Kidney epithelial cell (primary cell): ENCODE results near the gene MAP4K5. TPM values are rescaled to one million over a fixed set of nuclear protein-coding genes. Genes with fewer than 3 reads are reported as not detected.
"Not testable (repeated sequence)": the region's sequence is repeated elsewhere in the genome, so short reads cannot be mapped to it uniquely, and the experiment has no call there.

Experiments
- DNase-seq: peaks from one replicate; pipeline ENCODE4 v3.0.0-alpha.2; 2010; ENCODE audit warnings: low read depth
- H3K27me3 ChIP-seq: 2 replicates; pipeline ENCODE4 v1.6.0; 2011; ENCODE audit warnings: low read length; ENCODE audit not compliant: control insufficient read depth, insufficient read depth
- H3K36me3 ChIP-seq: 2 replicates; pipeline ENCODE4 v1.5.1; 2011; ENCODE audit warnings: low read length; ENCODE audit not compliant: control insufficient read depth, insufficient read depth
- H3K4me3 ChIP-seq: 2 replicates; pipeline ENCODE4 v1.5.1; 2011; ENCODE audit warnings: low read depth, mild to moderate bottlenecking, control low read depth, low read length
- total RNA-seq: library from RNA; depleted of rRNA; stranded (reverse); fragments of >200 nt; gene quantifications from 2 replicates; pipeline ENCODE4 v1.2.3, GENCODE V29; 2015
- TF ChIP-seq, protein P1 (sequence below): IDR thresholded peaks from 2 replicates; pipeline ENCODE4 v1.5.1; 2011; ENCODE audit warnings: mild to moderate bottlenecking, moderate library complexity, low read length, control low read depth, inconsistent platforms; ENCODE audit not compliant: insufficient read depth, poor library complexity, severe bottlenecking

Gene MAP4K5
- total RNA-seq, 1 donor from 2014 or later = 131 TPM

- H3K36me3 ChIP-seq = no peaks in the 10 kb centered on the region
- H3K27me3 ChIP-seq = no peaks in the 10 kb centered on the region
- no peak for DNase-seq
- TF ChIP-seq, protein P1, sequence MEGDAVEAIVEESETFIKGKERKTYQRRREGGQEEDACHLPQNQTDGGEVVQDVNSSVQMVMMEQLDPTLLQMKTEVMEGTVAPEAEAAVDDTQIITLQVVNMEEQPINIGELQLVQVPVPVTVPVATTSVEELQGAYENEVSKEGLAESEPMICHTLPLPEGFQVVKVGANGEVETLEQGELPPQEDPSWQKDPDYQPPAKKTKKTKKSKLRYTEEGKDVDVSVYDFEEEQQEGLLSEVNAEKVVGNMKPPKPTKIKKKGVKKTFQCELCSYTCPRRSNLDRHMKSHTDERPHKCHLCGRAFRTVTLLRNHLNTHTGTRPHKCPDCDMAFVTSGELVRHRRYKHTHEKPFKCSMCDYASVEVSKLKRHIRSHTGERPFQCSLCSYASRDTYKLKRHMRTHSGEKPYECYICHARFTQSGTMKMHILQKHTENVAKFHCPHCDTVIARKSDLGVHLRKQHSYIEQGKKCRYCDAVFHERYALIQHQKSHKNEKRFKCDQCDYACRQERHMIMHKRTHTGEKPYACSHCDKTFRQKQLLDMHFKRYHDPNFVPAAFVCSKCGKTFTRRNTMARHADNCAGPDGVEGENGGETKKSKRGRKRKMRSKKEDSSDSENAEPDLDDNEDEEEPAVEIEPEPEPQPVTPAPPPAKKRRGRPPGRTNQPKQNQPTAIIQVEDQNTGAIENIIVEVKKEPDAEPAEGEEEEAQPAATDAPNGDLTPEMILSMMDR = no peak
- no peak overlapping the region for H3K4me3 ChIP-seq
Observed at GRCh38 chr14:50550294-50550693, 17.9 kb upstream of the MAP4K5 start.

GRCh38 chr14:50545618-50546017 lies 13.2 kb upstream of the MAP4K5 start:
- H3K27me3 ChIP-seq = no peaks in the 10 kb centered on the region
- no peak overlapping the region for H3K4me3 ChIP-seq
- TF ChIP-seq, protein P1 = no peak
- DNase-seq = no peak
- no peaks in the 10 kb centered on the region for H3K36me3 ChIP-seq

GRCh38 chr14:50544911-50545310 lies 12.5 kb upstream of the MAP4K5 start:
- no peak overlapping the region for H3K4me3 ChIP-seq
- DNase-seq = no peak
- no peaks in the 10 kb centered on the region for H3K27me3 ChIP-seq
- TF ChIP-seq, protein P1 = no peak
- H3K36me3 ChIP-seq = no peaks in the 10 kb centered on the region

DNA sequence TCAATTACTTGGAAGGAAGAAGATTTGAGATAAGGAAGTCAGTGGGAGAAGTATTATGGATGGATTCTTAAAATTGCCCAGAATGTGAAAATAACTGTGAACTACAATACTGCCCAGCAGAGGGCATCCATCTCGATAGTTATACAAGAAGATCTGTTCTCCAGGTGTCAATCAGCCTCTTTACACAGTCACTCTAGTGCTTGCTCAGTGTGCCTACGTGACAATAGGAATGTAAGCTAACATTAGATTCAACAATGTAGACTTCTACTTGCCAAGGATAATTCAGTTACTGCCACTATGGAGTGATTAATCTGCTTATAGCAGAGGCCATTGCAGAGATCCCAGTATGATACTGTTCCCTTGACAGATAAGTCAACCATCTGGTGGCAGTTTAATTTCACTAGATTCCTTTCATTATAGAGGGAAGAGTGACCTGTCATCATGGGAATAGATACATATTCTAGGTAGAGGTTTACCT lies 10.6 kb upstream of the MAP4K5 start:
- TF ChIP-seq, protein P1 = peak; percentile 48
- DNase-seq = no peak
- Histone ChIP-seq H3K4me3 (no peak overlapping the region), H3K27me3 (no peaks in the 10 kb centered on the region), H3K36me3 (no peaks in the 10 kb centered on the region)

GRCh38 chr14:50541159-50541567 lies 8.8 kb upstream of the MAP4K5 start:
- H3K4me3 ChIP-seq = no peak overlapping the region
- H3K36me3 ChIP-seq = no peaks in the 10 kb centered on the region
- H3K27me3 ChIP-seq = no peaks in the 10 kb centered on the region
- TF ChIP-seq, protein P1 = no peak
- DNase-seq = no peak

DNA sequence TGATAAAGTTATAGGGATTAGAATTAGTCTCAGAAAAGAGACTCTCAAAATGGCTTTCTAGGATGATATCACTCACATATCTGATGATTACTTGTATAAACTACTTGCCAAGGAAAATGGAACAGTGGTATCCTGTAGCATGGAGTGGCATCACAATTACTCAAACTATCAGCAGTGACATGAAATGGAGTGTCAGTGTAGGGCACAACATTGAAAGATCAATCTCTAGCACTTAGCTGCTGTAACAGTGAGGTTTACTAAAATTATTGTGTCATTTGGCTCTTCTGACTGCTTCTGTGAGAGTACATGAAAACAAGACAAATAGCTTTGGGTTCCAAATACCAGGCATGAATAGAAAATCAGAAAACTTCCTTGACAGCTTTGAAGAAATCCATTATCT lies 6.7 kb upstream of the MAP4K5 start:
- no peaks in the 10 kb centered on the region for H3K36me3 ChIP-seq
- no peaks in the 10 kb centered on the region for H3K27me3 ChIP-seq
- no peak overlapping the region for H3K4me3 ChIP-seq
- TF ChIP-seq, protein P1 = no peak
- no peak for DNase-seq

GRCh38 chr14:50538034-50538433 lies 5.7 kb upstream of the MAP4K5 start:
- H3K36me3 ChIP-seq, H3K27me3 ChIP-seq, DNase-seq, H3K4me3 ChIP-seq: not testable (repeated sequence)
